Measurements from ENCODE around the gene ACAT2. TPM values are rescaled to one million over a fixed set of nuclear protein-coding genes. Genes with fewer than 3 reads are reported as not detected.
A peak's percentile ranks its signal among the peaks of the same experiment; 100 is the strongest.

Gene ACAT2
- total and polyA plus RNA-seq, 2 donors (not counting 1 experiment from before 2014, with no cell fraction given), result 6.5 to 31.1 TPM

- H3K9me3 ChIP-seq (ENCODE audit: control extremely low read depth in 1 of 3, control insufficient read depth in 2 of 3, insufficient read depth in 1 of 3, low read length in 2 of 3), result no peaks in the 10 kb centered on the region
- peak overlapping the region; percentile 79 to 91 (median 86) for H3K4me3 ChIP-seq (ENCODE audit: control extremely low read depth in 1 of 5, extremely low read depth in 1 of 5, insufficient read depth in 1 of 5, low read depth in 2 of 5, low read length in 4 of 5)
- H3K9ac ChIP-seq (ENCODE audit: low read length), result peak overlapping the region; percentile 85
- WGBS (ENCODE audit: insufficient coverage), result 0% methylated on average over 1 of the region's 9 CpGs
- peak overlapping the region; percentile 93 for H3K4me3 Mint-ChIP-seq
- H2AFZ ChIP-seq (ENCODE audit: insufficient read depth, low read depth, low read length, poor library complexity, severe bottlenecking), result peak overlapping the region; percentile 86
- H3K27me3 ChIP-seq (replicated peaks in 1 of 4; ENCODE audit: control extremely low read depth in 1 of 4, control insufficient read depth in 3 of 4, insufficient read depth in 4 of 4, low read length in 3 of 4), result no peaks in the 10 kb centered on the region
- H3K4me2 ChIP-seq (replicated peaks; ENCODE audit: low read depth, low read length, poor library complexity, severe bottlenecking), result peak overlapping the region; percentile 78
- DNase-seq (peak; percentile 19), ATAC-seq (ENCODE audit: low read depth) (no peak)
- ChIA-PET POLR2A (interaction anchor here (2.1 to 4.7 kb wide), 3 partner anchors 33 to 62 kb away, joined by 6 to 58 read pairs (median 28); partner anchors contain the start of genes ACAT2, MRPL18, SOD2 and TCP1), CTCF (interaction anchor here (1.2 to 4.7 kb wide), 6 partner anchors 8 to 62 kb away, joined by 4 to 32 read pairs (median 6); partner anchors contain the start of genes ACAT2, MRPL18 and SOD2)
- intact Hi-C loops (cut with micrococcal nuclease), result no loop called here
- peaks cover 45 to 48% of the 10 kb centered on the region in 2 donors for H3K4me1 ChIP-seq (ENCODE audit: control insufficient read depth in 2 of 2, insufficient read depth in 2 of 2, low read length in 2 of 2)
- no peaks in the 10 kb centered on the region for H3K9me3 Mint-ChIP-seq (ENCODE audit: insufficient read depth)
- peaks cover 54% of the 10 kb centered on the region for H3K4me1 Mint-ChIP-seq
- H3K27ac ChIP-seq (ENCODE audit: low read length in 2 of 2), result peak overlapping the region; percentile 94 to 97
- H3K27ac Mint-ChIP-seq, result peak overlapping the region; percentile 92
- H4K20me1 ChIP-seq (ENCODE audit: control insufficient read depth, insufficient read depth, low read length, poor library complexity, severe bottlenecking), result peaks cover 42% of the 10 kb centered on the region
- TF ChIP-seq EZH2 (IDR thresholded peaks at IDR 0.05; ENCODE audit: borderline replicate concordance, insufficient read depth, low read depth, low read length, poor library complexity, severe bottlenecking), result no peak
- no peaks in the 10 kb centered on the region for H3K27me3 Mint-ChIP-seq
- H3K36me3 ChIP-seq (replicated peaks in 1 of 2; ENCODE audit: control extremely low read depth in 1 of 2, control insufficient read depth in 1 of 2, extremely low read depth in 1 of 2, insufficient read depth in 2 of 2, low read length in 1 of 2), result peaks cover 6 to 7% of the 10 kb centered on the region in 2 experiments
- peaks cover 84% of the 10 kb centered on the region for H3K79me2 ChIP-seq (ENCODE audit: control insufficient read depth, insufficient read depth, low read length)
Observed at GRCh38 chr6:159728531-159728964, 33.3 kb upstream of the ACAT2 start.

- no peaks in the 10 kb centered on the region for H3K27me3 ChIP-seq (replicated peaks in 1 of 4; ENCODE audit: control extremely low read depth in 1 of 4, control insufficient read depth in 3 of 4, insufficient read depth in 4 of 4, low read length in 3 of 4)
- peak overlapping the region; percentile 8 for H2AFZ ChIP-seq (ENCODE audit: insufficient read depth, low read depth, low read length, poor library complexity, severe bottlenecking)
- no peaks in the 10 kb centered on the region for H3K9me3 ChIP-seq (ENCODE audit: control extremely low read depth in 1 of 3, control insufficient read depth in 2 of 3, insufficient read depth in 1 of 3, low read length in 2 of 3)
- H3K27ac ChIP-seq (ENCODE audit: low read length in 2 of 2), result peak overlapping the region; percentile 49 to 97
- ChIA-PET CTCF (interaction anchor here (0.6 to 4.7 kb wide), 9 partner anchors 9 to 790 kb away, joined by 3 to 32 read pairs (median 4); partner anchors contain the start of genes ACAT2, MRPL18 and SOD2), POLR2A (interaction anchor here (1.4 to 4.7 kb wide), 3 partner anchors 32 to 60 kb away, joined by 4 to 58 read pairs (median 6); partner anchors contain the start of genes ACAT2, SOD2 and TCP1)
- Mint-ChIP-seq H3K9me3 (ENCODE audit: insufficient read depth) (no peaks in the 10 kb centered on the region), H3K4me1 (peaks cover 61% of the 10 kb centered on the region), H3K27ac (peak overlapping the region; percentile 85), H3K4me3 (peak overlapping the region; percentile 93), H3K27me3 (no peaks in the 10 kb centered on the region)
- H3K4me1 ChIP-seq (ENCODE audit: control insufficient read depth in 2 of 2, insufficient read depth in 2 of 2, low read length in 2 of 2), result peaks cover 48 to 49% of the 10 kb centered on the region in 2 donors
- peaks cover 84% of the 10 kb centered on the region for H3K79me2 ChIP-seq (ENCODE audit: control insufficient read depth, insufficient read depth, low read length)
- H3K4me2 ChIP-seq (replicated peaks; ENCODE audit: low read depth, low read length, poor library complexity, severe bottlenecking), result peak overlapping the region; percentile 78
- peaks cover 6% of the 10 kb centered on the region in 2 experiments for H3K36me3 ChIP-seq (replicated peaks in 1 of 2; ENCODE audit: control extremely low read depth in 1 of 2, control insufficient read depth in 1 of 2, extremely low read depth in 1 of 2, insufficient read depth in 2 of 2, low read length in 1 of 2)
- DNase-seq (peak; percentile 49), ATAC-seq (ENCODE audit: low read depth) (no peak)
- intact Hi-C loops (cut with micrococcal nuclease), result loop anchor here (1.0 kb wide), 1 partner anchor 10 kb away; no protein-coding TSS in a partner anchor
- 12% methylated on average over 3 of the region's 4 CpGs for WGBS (ENCODE audit: insufficient coverage)
- H4K20me1 ChIP-seq (ENCODE audit: control insufficient read depth, insufficient read depth, low read length, poor library complexity, severe bottlenecking), result peaks cover 50% of the 10 kb centered on the region
- H3K9ac ChIP-seq (ENCODE audit: low read length), result peak overlapping the region; percentile 85
- H3K4me3 ChIP-seq (ENCODE audit: control extremely low read depth in 1 of 5, extremely low read depth in 1 of 5, insufficient read depth in 1 of 5, low read depth in 2 of 5, low read length in 4 of 5), result peak overlapping the region in 2 of 5 experiments; percentile 9 to 84
- TF ChIP-seq CTCF (IDR thresholded peaks at IDR 0.05), result no peak
- no peak for TF ChIP-seq EZH2 (IDR thresholded peaks at IDR 0.05; ENCODE audit: borderline replicate concordance, insufficient read depth, low read depth, low read length, poor library complexity, severe bottlenecking)
Observed at GRCh38 chr6:159729598-159730331, 32.1 kb upstream of the ACAT2 start.
